ENCODE results near the gene HLA-A. TPM values are rescaled to one million over a fixed set of nuclear protein-coding genes. Genes with fewer than 3 reads are reported as not detected.

HLA-A gene
- total and polyA plus RNA-seq, 9 of the 15 experiments (the other 6 are each of a cell fraction or from before 2014, with no cell fraction given): 0.46 to 3.3 TPM; not detected in 7

DNA sequence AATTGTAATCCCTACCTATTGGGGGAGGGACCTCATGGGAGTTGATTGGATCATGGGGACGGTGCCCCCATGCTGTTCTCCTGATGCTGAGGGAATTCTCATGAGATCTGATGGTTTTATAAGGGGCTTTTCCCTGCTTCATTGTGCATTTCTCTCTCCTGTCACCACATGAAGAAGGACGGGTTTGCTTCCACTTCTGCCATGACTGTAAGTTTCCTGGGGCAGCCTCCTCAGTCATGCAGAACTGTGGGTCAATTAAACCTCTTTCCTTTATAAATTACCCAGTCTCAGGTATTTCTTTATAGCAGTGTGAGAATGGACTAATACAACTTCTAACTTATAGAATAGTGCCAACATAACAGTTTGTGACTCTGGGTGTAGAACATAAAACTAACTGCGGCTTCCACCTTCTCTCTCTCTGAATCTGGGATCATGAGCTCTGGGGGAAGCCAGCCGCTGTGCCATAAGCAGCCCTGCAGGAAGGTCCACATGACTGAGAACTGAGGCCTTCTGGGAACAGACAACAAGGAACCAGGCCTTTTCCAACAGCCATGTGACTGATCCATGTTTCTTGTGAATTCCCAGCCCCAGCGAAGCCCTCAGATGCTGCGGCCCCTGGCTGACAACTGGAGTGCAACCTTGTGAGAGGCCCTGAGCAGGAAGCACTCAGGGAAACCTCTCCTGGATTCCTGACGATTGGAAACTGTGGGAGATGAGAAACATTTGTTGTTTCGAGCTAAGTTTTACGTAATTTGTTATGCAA, 3.4 kb upstream of the HLA-A start:
- Histone ChIP-seq H3K9ac (ENCODE audit: insufficient read depth in 1 of 2, low read depth in 2 of 2, low read length in 2 of 2) (no peak overlapping the region), H3K27ac (ENCODE audit: extremely low read depth, low read depth, low read length) (no peak overlapping the region), H3K9me1 (ENCODE audit: control insufficient read depth, insufficient read depth, low read length) (no peaks in the 10 kb centered on the region), H3K9me3 (replicated peaks; ENCODE audit: control insufficient read depth, insufficient read depth, low read depth, low read length) (no peaks in the 10 kb centered on the region), H3K4me1 (replicated peaks in 1 of 2; ENCODE audit: control insufficient read depth in 2 of 2, insufficient read depth in 2 of 2, low read length in 2 of 2) (peaks cover 0 to 7% of the 10 kb centered on the region in 2 experiments; a peak in 1 of 5 replicates), H3K4me2 (ENCODE audit: insufficient read depth, low read length) (no peak overlapping the region), H3K4me3 (no peak overlapping the region), H2AFZ (ENCODE audit: low read depth, low read length) (no peak overlapping the region), H3K36me3 (ENCODE audit: control insufficient read depth, insufficient read depth, low read length) (no peaks in the 10 kb centered on the region), H3K27me3 (ENCODE audit: control insufficient read depth in 2 of 2, insufficient read depth in 2 of 2, low read length in 2 of 2) (peaks cover 3 to 4% of the 10 kb centered on the region in 2 experiments; a peak in 3 of 5 replicates), H3K79me2 (ENCODE audit: control insufficient read depth, insufficient read depth, low read length) (no peaks in the 10 kb centered on the region), H4K20me1 (replicated peaks; ENCODE audit: control insufficient read depth, insufficient read depth, low read length) (no peaks in the 10 kb centered on the region)
- POLR2A ChIA-PET: no interaction called here
- DNase-seq (ENCODE audit: extremely low read depth in 1 of 4, low spot score in 3 of 4): no peak
- CTCF ChIA-PET (ENCODE audit: low intra/inter-chr PET ratio): no interaction called here
- BruUV-seq (replicated peaks): no TSS peak
- intact Hi-C loops (cut with micrococcal nuclease) (no loop called here), in situ Hi-C loops (cut with MboI) (no loop called here)
- ATAC-seq: no peak
- TF ChIP-seq CHD4 (IDR thresholded peaks at IDR 0.05; ENCODE audit: insufficient read depth, insufficient replicate concordance, low read depth, low read length, poor library complexity, severe bottlenecking) (no peak), RFX5 (IDR thresholded peaks at IDR 0.05; ENCODE audit: low read depth, low read length) (no peak), PHF21A (IDR thresholded peaks at IDR 0.05; ENCODE audit: borderline replicate concordance, low read depth) (no peak), RCOR1 (IDR thresholded peaks at IDR 0.05; ENCODE audit: borderline replicate concordance in 1 of 2, low read depth in 2 of 2, low read length in 2 of 2) (no peak), TGIF2 (CRISPR knock-in tag; IDR thresholded peaks at IDR 0.05) (no peak), ZNF717 (CRISPR knock-in tag; IDR thresholded peaks at IDR 0.05) (no peak), PHB (CRISPR knock-in tag; IDR thresholded peaks at IDR 0.05) (no peak)
- FAIRE-seq: no peak
- WGBS (ENCODE audit: insufficient coverage, low coverage, missing lambda C conversion rate): 12% methylated on average over 9 of the region's 9 CpGs
